ENCODE data around the gene METAP1D.
A peak's percentile ranks its signal among the peaks of the same experiment; 100 is the strongest.
"Not testable (repeated sequence)": the region's sequence is repeated elsewhere in the genome, so short reads cannot be mapped to it uniquely, and the experiment has no call there.

METAP1D gene

GRCh38 chr2:171991027-171991426 is 8.7 kb upstream of the METAP1D start:
- no peak for DNase-seq (ENCODE audit: low read depth)
- no peak overlapping the region for H3K4me3 ChIP-seq (ENCODE audit: low read depth, low read length)

GRCh38 chr2:171995586-171995985 is 4.2 kb upstream of the METAP1D start:
- DNase-seq (ENCODE audit: low read depth), result no peak
- no peak overlapping the region for H3K4me3 ChIP-seq (ENCODE audit: low read depth, low read length)

GRCh38 chr2:171996021-171996420 is 3.7 kb upstream of the METAP1D start:
- no peak for DNase-seq (ENCODE audit: low read depth)

GRCh38 chr2:171997031-171997430 is 2.7 kb upstream of the METAP1D start:
- DNase-seq (ENCODE audit: low read depth); H3K4me3 ChIP-seq (ENCODE audit: low read depth, low read length): not testable (repeated sequence)

More at GRCh38 chr2:171996021-171996420, 3.7 kb upstream of the METAP1D start:
- H3K4me3 ChIP-seq (ENCODE audit: low read depth, low read length), result no peak overlapping the region

- peak overlapping the region; percentile 72 for H3K4me3 ChIP-seq (ENCODE audit: low read depth, low read length)
- DNase-seq (ENCODE audit: low read depth), result no peak
Measured at GRCh38 chr2:171999161-171999560, 592 bp upstream of the METAP1D start.

GRCh38 chr2:172000696-172001361 is 1.1 kb downstream of the METAP1D start:
- no peak for DNase-seq (ENCODE audit: low read depth)
- peak overlapping the region; percentile 72 for H3K4me3 ChIP-seq (ENCODE audit: low read depth, low read length)

GRCh38 chr2:172007372-172007771 is 7.6 kb downstream of the METAP1D start:
- H3K4me3 ChIP-seq (ENCODE audit: low read depth, low read length), result no peak overlapping the region
- no peak for DNase-seq (ENCODE audit: low read depth)

- no peak for DNase-seq (ENCODE audit: low read depth)
- no peak overlapping the region for H3K4me3 ChIP-seq (ENCODE audit: low read depth, low read length)
Measured at GRCh38 chr2:172009823-172010222, 10.1 kb downstream of the METAP1D start.

GRCh38 chr2:172011812-172012575 is 12.2 kb downstream of the METAP1D start:
- DNase-seq (ENCODE audit: low read depth), result no peak
- H3K4me3 ChIP-seq (ENCODE audit: low read depth, low read length), result no peak overlapping the region

- no peak overlapping the region for H3K4me3 ChIP-seq (ENCODE audit: low read depth, low read length)
- no peak for DNase-seq (ENCODE audit: low read depth)
Measured at GRCh38 chr2:172012677-172013391, 13.1 kb downstream of the METAP1D start.

- H3K4me3 ChIP-seq (ENCODE audit: low read depth, low read length), result no peak overlapping the region
- DNase-seq (ENCODE audit: low read depth), result no peak
Measured at GRCh38 chr2:172013396-172013795, 13.6 kb downstream of the METAP1D start.

GRCh38 chr2:172021074-172021931 is 21.6 kb downstream of the METAP1D start:
- no peak overlapping the region for H3K4me3 ChIP-seq (ENCODE audit: low read depth, low read length)
- DNase-seq (ENCODE audit: low read depth), result no peak

GRCh38 chr2:172021955-172022354 is 22.2 kb downstream of the METAP1D start:
- peak; percentile 21 for DNase-seq (ENCODE audit: low read depth)
- H3K4me3 ChIP-seq (ENCODE audit: low read depth, low read length), result no peak overlapping the region

- no peak for DNase-seq (ENCODE audit: low read depth)
- no peak overlapping the region for H3K4me3 ChIP-seq (ENCODE audit: low read depth, low read length)
Measured at GRCh38 chr2:172031536-172031935, 31.8 kb downstream of the METAP1D start.

GRCh38 chr2:172038121-172038520 is 38.4 kb downstream of the METAP1D start:
- DNase-seq (ENCODE audit: low read depth), result no peak

GRCh38 chr2:172038604-172039003 is 38.9 kb downstream of the METAP1D start:
- peak; percentile 21 for DNase-seq (ENCODE audit: low read depth)
- no peak overlapping the region for H3K4me3 ChIP-seq (ENCODE audit: low read depth, low read length)

More at GRCh38 chr2:172038121-172038520, 38.4 kb downstream of the METAP1D start:
- no peak overlapping the region for H3K4me3 ChIP-seq (ENCODE audit: low read depth, low read length)

GRCh38 chr2:172039011-172039704 is 39.4 kb downstream of the METAP1D start:
- no peak for DNase-seq (ENCODE audit: low read depth)
- H3K4me3 ChIP-seq (ENCODE audit: low read depth, low read length), result no peak overlapping the region

- no peak for DNase-seq (ENCODE audit: low read depth)
- H3K4me3 ChIP-seq (ENCODE audit: low read depth, low read length), result no peak overlapping the region
Measured at GRCh38 chr2:172040311-172040710, 40.6 kb downstream of the METAP1D start.

All from skeletal muscle cell (primary cell).